GM21381 (cell line): Measurements from ENCODE around the gene TMEM218.
"Not testable (repeated sequence)": the region's sequence is repeated elsewhere in the genome, so short reads cannot be mapped to it uniquely, and the experiment has no call there.

Experiments
- ATAC-seq: cut with Tn5 transposase; IDR thresholded peaks from one replicate; pipeline ENCODE4 v1.9.1; 2021; ENCODE audit warnings: mild to moderate bottlenecking, moderate library complexity; ENCODE audit not compliant: unreplicated experiment

Gene TMEM218

DNA sequence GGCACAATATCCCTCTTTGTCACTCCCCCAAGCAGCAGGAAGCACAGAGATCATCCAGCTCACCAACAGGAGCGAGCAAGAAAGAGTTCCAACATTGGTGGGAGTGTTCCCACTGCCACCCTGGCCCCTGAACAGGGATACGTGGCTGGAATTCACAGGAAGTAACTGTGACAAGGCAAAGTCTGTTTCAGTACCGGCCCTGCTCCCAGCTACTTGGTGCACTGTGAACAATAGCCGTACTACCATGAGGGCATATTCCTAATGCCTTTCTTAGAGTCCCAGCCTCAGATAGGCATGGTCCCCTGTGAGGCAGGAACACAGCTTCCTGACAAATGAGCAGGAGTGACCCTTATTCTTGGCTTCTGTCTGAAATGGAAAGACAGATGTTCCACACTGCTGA is 50.1 kb downstream of the TMEM218 start:
- ATAC-seq, result no peak

DNA sequence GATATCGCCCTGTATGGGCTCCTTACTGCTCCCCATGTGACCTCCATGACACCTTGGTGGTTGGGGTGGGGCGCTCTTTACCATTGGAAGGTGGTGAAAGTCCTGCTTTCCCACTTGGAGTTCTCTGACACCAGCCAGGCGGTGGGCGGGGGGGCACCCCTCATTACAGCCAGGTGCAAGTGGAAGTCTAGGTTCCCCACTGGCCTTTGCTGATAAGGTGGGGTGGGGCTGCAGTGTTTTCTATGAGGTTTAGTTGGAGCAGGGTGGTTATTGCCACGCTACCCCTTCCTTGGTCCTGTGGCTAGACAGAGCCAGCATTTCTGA is 53.8 kb downstream of the TMEM218 start:
- no peak for ATAC-seq

DNA sequence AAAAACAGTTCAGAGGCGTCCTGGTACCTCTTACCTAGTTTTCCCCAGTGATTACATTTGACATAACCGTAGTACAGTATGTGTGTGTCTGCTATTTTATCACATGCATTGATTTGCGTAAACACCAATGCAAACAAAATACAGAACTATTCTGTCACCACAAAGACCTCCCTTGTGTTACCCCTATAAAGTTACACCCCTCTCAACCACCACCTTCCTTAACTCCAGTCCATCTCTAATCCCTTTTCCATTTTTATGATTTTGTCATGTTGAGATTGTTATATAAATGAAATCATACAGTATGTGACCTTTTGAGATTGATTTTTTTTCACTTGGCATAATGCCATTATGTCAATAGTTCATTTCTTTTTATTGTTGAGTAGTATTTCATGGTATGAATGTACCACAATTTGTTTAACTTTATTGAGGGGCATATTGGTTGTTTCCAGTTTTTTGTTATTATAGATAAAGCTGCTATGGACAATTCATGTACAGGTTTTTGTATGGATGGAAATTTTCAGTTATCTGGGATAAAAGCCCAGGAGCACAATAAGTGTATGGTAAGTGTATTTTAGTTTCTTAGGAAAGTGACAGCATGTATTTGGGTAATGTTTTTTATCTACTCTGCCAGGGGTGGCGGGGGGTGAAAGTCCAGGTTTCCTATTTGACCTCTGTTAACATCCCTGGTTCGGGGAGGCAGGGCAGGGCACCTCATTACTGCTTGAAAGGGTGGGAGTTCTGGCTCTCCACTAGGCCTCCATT is 54.3 kb downstream of the TMEM218 start:
- no peak for ATAC-seq

DNA sequence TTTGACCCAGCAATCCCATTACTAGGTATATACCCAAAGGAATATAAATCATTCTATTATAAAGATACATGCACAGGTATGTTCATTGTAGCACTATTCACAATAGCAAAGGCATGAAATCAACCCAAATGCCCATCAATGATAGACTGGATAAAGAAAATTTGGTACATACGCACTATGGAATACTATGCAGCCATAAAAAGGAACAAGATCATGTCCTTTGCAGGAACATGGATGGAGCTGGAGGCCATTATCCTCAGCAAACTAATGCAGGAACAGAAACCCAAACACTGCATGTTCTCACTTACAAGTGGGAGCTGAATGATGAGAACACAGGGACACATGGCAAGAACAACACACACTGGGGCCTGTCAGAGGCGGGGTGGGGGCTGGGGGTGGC is 55.3 kb downstream of the TMEM218 start:
- not testable (repeated sequence) for ATAC-seq

DNA sequence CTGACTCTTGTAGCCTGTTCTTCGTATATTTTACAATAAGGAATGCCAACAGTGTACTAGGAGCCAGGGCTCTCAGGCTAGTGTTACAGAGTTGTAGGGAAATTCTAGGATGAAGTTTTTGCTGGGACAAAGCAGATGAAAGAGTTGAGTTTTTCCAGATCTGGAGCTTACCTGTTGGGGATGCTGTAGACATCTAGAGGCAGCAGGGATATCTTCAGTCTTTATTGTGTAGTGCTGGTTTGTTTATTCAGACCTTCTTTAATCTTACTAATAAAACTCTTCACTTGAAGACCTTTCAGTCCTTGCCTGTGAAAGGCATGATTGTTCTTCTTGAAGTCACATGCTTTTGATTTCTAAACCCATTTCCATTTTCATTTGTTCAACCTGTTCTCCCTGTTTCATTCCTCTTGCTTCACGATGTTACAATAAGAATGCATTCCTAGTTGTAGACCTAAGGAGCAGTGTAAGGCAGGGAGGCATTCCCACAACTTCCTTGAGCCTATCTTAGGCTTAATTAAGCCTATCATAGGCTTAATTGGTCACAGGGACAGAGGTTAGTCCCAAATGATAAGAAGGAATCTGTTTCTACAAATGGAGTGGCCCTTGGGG is 56.2 kb downstream of the TMEM218 start:
- ATAC-seq, result no peak

DNA sequence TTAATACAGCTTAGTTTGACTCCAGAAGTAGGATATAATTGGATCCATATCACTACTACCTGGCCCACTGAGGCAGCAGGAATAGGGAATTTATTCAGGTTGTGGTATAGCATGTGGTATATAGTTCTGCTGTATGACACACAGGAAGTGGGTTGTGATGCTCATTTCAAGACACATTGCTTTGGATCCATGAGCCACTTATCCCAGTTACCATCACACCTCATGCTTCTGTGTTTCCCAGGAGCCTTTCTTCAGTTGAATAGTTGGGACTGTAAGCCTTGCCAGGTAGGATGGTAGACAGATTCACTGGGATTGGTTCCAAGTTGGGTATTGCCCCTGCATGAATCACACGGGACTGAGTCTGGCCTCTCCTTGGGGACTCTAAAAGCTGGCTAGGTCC is 58.3 kb downstream of the TMEM218 start:
- ATAC-seq, result no peak

DNA sequence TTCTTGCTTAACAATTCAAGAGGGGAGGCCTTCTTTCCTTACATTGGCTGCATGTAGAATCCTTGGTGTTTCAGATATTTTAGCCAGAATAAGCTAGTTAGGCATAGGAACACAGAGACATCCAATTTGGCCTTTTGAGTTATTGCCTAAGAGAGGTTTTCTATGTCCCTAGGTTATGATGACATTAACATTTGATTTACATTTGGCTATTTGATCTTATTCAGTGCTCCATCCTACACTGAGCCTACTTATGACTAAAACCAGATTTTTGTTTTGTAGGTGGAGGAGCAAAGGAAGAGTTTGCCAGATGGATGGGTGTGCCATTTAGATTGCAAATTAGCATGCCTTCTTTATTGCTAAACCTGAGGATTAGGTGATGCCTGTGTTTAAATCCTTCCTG is 59.4 kb downstream of the TMEM218 start:
- ATAC-seq, result no peak

DNA sequence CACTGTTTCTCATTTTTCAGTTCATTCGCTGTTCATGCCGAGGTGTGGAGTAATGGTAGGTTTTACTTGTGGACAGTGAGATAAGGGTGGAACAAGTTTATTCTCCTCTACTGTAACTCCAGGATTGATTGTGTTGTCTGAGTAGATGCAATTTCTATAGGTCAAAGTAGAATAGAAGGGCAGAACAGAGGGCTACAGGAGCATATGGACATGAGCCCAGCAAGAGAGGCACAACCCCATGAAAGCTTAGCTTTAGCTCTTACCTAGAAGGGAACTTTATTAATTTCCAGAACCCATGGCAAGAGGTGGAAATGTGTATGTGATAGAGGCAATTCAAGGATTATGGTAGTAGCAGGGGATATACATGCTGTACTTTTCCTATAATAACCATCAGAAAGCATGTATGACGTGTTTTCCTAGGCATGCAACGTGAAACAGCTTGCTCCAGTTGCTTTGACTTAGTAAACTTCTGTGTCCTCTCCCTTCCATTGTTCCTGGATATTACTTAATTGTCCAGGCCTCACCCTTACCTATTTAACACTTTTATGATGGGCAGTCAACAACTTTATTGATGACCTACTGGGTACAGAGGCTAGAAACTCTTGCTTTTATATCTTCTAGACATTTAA is 62.1 kb downstream of the TMEM218 start:
- no peak for ATAC-seq
